Urothelium cell line (cell line): ENCODE data around the gene RREB1.

Experiments used
- DNase-seq: peaks from one replicate; pipeline ENCODE4 v3.0.0; 2011; ENCODE audit warnings: low spot score, mixed read lengths
- FAIRE-seq: peaks from 2 replicates; lab custom pipeline; 2011; peaks lifted over from hg19 to GRCh38; lab: Jason Lieb, UNC

Gene RREB1

DNA sequence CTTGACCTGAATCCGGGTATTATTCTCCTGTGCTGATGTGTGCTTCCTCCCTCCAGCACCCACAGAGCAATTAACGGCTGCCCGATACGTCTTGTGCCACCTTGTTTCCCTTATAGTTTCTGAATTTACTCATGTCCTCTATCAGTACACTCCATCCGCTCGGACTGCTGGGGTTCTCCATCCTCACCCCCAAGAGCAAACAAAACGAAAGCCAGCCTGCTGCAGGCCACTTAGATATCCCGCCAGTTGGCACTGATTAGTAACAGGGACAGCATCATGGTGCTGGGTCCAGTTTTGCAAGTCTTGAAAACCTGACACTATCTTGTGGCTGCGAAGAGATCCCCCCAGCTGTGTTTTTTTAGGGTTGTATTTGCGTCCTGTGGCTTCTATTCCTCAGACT lies 133.4 kb downstream of the RREB1 start:
- DNase-seq (no peak), FAIRE-seq (no peak)

DNA sequence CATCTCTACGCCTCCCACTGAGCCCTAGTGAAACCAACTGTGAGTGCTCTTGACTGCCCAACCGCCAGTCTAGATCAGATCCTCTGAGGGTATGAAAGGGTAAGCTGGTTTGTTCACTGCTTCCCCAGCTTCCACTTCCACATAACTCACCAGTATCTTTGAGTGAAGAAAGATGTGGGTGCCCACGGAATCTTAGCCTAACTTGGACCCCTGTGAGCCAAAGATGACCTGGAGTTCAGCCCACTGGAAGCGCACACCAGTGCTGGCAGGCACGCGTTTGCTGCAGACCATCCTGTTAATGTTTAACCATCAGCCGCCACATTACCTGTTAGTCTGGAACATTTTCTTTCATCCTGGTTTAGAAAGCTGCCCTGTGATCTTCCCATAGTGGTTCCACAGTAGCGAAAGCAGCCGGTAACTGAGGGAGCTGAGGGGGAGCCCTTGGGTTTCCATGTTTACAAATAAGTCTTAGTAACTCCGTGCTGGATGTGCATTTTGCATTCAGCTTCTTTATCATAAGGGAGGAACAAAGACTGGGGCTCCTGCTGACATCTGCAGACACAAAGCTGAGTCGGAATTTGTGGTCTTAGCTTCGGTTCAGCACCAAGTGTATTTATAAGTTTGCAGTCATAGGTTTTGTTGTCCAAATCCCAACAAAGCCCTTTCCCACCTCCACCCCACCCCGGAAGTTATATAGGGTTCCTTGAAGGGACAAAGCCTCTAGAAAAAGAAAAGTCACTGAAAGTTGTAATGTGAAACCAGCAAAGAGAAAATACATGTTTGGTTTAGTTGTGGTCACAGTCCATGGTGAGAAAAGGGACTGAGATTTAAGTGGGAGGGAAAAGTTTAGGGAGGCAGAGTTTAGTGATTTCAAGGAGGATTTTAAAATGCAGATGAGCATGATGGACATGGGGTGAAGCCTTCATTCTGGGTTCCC lies 134.2 kb downstream of the RREB1 start:
- DNase-seq (no peak), FAIRE-seq (no peak)

DNA sequence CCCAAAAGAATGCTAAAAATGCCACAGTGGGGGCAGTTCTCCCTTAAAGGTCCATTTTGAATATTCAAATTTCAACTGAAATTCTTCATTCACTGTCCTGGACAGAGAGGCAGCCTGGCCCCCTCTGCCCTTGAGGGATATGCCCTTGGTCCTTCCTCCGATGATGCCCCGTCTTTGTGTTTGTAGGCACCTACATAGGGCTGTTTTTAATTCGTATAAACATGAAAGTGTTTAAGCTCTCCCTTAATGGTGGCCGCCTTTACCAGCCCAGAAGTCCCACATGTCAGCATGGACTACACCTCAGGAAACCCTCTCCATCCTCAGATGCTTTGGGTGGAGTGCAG lies 135.0 kb downstream of the RREB1 start:
- DNase-seq (no peak), FAIRE-seq (no peak)

DNA sequence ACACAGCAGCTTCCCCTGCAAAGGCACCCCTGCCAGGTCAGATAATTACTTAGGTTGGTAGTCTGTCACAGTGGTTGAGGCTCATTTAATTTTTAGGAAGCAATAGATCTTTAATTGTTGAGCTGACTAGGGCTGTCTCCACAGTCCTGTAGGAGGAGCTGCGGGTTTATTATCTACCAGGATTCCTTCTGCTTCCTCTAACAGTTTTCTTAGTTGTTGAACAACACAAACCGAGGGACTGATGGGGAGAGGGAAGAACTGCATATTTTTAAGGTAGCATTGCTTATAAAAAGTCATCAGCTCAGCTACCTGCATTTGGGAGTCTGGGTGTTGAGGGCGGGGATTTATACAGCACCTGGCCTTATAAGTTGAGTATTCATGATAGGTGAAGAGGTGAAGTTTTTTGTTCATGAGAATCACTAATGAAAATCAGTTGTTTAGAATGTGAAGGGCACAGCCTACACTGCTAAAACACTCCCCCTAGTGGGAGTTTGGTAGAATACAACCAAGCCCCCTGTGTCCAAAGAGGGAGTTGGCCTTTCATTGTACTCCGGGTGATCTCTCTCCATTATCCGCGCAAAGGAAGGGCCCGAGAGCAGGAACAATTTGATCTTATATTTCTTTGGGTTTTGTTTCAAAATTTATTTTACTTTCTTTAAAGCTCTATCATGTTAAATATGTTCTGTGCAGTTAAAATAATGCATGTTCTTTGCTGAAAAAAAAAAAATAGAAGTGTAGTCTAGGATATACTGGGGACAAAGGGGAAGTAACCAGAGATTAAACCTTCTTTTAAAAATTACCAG lies 135.6 kb downstream of the RREB1 start:
- FAIRE-seq (no peak), DNase-seq (peak; percentile 64)

DNA sequence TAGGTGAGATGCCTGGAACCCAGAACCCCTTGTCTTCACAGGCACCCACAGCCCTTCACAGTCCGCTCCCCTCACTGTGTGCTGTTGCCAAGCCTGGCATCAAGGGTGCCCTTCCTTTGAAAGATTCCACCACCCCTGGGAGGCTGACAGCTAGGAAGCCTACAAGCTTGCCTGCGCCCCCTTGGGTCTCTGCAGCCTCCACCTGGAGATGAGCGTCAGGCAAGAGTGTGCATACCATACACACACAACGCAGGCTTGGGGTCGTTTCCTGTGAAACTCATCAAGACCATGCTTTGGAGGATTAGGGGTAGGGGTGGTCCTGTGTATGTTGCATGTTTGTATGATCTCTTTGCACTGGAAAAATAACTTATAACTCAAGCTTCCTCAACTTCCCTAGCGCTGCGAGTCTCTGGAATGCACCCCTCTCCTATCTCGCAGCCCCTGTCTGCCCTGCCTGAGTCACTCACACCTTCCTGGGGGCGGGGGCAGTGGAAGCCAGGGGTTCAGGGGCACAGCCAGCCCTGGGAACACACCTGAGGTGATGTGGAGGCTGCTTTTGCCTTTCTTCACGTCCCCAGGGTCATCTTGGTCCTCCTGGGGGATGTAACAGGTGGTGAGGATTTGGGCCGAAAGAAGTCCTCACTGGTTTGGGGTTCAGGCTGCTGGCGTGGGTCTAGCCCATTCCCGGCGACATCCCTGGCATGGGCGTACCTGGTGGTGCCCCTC lies 138.1 kb downstream of the RREB1 start:
- no peak for FAIRE-seq
- DNase-seq = no peak

DNA sequence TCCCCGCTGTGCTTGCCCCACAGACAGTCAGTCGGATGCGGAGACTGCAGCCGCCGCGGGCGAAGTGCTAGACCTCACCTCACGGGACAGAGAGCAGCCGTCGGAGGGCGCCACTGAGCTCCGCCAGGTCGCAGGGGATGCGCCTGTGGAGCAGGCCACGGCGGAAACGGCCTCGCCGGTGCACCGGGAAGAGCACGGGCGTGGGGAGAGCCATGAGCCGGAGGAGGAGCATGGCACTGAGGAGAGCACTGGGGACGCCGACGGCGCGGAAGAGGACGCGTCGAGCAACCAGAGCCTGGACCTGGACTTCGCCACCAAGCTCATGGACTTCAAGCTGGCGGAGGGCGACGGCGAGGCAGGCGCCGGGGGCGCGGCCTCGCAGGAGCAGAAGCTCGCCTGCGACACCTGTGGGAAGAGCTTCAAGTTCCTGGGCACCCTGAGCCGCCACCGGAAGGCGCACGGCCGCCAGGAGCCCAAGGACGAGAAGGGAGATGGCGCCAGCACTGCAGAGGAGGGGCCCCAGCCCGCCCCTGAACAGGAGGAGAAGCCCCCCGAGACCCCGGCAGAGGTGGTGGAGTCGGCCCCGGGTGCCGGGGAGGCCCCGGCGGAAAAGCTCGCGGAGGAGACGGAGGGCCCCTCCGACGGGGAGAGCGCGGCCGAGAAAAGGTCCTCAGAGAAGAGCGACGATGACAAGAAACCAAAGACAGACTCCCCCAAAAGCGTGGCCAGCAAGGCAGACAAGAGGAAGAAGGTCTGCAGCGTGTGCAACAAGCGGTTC lies 138.8 kb downstream of the RREB1 start:
- no peak for FAIRE-seq

DNA sequence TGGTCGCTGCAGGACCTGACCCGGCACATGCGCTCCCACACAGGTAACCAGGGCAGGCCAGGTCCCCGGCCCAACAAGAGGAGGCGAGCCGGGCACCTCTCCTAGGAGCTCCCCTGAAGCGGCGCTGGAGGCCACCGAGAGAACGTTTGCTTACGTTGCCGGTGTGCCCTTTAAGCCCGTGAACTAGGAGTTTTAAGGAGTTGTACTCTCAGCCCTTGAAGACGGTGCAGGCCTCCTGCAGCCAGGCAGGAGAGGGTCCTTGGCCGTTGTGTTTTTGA lies 139.4 kb downstream of the RREB1 start:
- DNase-seq (no peak), FAIRE-seq (no peak)

More for the DNA sequence above, 138.8 kb downstream of the RREB1 start:
- no peak for DNase-seq

DNA sequence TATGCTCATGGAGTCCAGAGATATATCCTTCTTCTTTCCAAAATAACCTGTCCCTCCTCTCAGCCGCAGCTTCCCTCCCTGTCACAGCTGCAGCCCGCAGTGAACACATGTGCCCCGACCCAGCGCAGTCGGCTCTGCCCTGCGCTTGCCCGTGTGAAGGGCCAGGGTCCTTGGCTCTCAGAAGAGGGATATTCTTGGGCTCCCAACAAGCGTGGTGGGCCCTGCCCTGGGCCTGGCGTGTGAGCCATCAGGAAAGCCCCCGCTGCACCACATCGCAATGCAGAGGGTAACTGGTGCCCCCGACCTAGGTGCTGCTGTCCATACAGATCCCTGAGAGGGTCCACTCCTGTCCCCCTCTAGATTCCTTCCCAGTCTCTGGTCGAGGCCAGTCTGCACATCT lies 140.1 kb downstream of the RREB1 start:
- FAIRE-seq (no peak), DNase-seq (no peak)

DNA sequence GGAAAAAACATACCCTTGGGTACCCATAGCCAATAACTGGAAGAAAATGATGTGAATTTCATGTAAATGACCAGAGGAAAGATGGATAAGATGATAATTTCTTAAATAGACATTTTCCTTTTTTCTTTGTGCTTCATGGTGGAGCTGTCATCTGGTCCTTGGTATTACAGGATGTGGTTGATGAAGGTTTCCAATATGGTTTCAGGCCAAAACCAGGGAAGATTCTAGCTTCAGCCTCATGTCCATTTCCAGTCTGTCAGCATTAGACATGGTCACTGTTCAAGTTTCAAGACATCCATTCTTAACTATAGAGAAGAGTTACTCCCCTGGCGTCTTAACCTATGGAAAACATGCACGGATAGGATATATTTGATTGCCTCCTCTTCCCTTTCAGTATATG lies 141.6 kb downstream of the RREB1 start:
- FAIRE-seq = no peak
- no peak for DNase-seq

DNA sequence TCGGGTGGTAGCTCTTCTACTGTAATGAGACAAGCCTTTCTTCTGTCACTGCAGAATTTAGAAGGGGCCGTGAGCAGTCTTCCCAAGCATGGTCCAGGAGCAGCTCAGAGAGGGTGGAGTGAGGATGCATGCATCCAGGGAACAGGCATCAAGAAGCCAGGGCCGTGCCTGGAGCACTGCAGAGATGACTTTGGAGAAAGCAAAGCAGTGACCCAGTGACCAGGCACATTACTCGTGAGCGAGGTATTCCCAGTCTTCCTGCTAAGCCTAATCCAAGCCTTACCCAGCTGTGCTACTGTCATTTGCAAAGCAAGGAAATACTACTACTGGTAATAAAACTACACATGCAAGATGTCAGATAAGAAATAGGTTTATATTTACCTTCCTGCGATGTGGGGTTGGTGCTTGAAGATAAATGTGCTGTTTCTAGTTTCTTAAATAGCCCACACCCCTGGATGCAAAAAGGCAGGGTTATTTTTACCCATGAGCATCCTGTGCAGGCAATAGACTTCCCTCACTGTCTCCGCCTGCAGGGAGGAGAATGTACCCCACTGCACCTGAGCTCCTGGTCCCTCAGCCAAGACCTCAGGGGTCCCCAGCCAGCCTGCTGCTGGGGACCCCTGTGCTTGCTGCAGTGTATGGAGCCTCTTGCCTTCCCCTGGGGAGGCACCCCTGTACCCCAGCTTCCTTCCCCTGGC lies 142.3 kb downstream of the RREB1 start:
- DNase-seq = no peak
- no peak for FAIRE-seq

DNA sequence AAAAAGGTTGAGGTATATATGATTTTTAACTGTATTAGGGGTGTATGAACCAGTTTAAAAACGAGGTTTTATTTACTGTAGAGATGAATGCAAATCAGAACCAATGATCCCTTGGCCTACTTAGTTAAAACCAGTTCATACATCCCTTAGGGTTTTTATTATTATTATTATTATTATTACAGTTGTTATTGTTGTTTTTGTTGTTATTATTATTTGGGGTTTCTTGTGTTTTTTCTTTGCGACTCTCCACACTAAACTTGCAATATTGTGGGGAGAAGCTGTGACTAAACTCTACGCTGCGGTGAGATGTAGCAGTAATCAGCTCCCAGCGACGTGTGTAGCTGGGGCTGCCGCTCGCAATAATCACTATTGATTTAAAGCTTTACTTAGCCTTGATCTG lies 143.1 kb downstream of the RREB1 start:
- FAIRE-seq (no peak), DNase-seq (no peak)

DNA sequence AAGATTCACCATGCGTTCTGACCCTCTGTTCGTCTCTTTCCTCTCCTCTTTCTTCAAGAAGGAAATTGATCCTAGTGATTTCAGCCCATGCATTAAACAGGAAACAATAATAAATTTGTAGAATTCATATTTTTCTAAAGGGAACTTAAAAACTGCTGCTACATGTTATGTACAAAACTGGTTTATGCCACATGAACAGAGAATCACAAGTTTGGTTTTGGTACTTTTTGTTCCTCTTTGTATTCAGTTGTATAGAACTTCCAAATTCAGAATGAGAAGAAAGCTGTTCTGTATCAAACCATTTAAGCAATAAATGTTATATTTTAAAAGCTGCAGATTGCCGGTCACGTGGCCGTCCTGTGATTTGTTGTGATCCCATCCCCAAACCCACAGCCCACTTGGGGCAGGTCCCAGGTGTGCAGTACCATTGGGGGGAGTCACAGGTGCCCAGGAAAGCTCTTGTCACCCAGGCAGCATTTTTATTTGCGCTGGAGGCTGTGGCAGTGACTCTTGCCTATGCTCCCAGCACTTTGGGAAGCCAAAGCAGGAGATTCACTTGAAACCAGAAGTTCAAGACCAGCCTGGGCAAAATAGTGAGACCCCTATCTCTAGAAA lies 144.0 kb downstream of the RREB1 start:
- FAIRE-seq = no peak

DNA sequence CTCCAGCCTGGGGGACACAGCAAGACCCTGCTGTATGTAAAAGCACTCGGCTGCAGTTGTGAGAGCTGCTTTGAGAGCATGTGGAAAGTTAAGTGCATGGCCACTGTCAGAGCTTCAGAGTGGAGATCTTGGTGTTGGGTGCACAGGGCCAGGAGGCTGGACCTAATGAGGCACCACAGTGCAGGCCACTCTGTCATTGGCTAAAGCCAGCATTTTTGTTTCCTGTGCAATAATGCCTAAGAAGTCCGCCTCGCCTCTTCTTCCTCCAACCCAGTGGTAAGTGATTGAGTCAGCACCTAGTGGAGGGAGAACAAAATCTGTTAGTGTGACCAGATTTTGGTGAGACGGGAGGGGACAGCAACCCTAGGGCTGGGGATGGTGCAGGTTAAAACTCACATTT lies 144.6 kb downstream of the RREB1 start:
- FAIRE-seq = no peak

More for the DNA sequence above, 144.0 kb downstream of the RREB1 start:
- DNase-seq = no peak

DNA sequence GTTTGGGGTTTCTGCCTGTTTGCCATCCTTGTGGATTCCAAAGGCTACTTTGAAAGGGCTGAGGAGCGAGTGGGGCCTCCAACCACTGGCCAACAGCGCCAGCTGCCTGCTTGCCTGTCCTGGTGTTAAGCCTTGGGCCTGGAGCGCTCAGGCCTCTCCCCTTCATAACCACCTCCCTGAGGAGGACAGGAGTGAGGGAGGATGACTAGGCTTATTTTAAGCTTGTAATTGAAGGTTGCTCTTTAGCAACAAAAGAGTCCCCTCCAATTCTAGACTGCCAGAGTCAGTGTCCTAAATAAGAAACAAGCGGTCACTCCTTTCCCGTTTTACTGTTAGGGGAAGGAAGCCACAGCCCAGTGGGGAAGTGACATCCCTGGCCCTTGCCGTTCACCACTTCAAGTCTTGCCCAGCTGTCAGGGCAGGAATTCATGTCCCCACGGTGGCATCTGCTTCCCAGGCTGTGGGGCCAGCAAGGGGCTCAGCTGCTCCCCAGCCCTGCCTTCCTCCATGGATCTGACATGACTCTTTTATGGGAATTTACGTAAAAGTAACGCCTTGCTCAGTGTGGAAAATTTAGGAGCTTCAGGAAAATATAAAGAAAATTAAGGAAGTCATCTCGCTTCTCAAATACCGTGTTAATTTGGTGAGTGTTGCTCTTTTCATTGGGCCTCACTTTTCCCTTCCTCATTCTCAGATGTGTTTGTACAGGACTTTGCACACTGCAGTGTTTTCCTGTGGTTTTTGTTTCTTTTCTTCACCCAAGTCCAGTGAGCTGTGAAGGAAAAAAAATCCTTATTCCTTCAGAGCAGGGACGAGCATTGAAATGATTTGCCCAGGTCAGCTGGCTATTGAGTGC lies 147.4 kb downstream of the RREB1 start:
- FAIRE-seq = no peak
- DNase-seq = no peak

More for the DNA sequence above, 144.6 kb downstream of the RREB1 start:
- DNase-seq = no peak

DNA sequence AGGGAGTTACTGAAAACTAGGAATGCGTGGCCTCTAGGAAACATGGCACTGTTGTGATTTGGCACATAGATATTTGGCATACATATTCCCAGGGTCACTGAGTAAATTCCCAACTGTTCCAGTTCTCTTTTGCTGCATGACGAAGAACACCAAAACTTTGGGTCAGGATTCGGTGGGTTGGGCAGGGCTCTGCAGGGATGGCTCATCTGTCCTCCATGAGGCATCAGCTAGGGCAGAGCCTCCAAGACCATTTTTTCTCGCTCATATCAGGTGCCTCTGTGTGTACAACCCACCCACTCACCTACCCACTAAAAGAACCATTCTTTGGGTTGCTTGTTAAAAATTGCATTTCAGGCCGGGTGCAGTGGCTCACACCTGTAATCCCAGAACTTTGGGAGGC lies 148.2 kb downstream of the RREB1 start:
- FAIRE-seq (no peak), DNase-seq (no peak)

DNA sequence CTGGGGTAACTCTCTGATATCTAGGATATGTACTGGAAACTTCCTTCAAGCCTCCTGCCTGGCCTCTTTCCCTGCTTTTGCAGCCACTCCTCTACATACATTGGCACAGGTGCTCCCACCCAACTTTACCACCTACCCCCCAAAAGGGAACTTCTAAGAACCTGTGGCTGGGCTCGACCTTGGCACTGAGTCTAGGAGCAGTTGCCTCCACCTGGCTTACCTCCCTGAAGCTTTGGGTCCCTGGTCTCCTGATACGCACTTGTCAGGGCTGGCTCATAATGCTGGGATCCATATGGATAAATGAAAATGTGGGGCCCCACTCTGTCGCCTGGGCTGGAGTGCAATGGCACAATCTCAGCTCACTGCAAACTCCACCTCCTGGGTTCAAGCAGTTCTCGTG lies 149.0 kb downstream of the RREB1 start:
- DNase-seq (no peak), FAIRE-seq (no peak)

DNA sequence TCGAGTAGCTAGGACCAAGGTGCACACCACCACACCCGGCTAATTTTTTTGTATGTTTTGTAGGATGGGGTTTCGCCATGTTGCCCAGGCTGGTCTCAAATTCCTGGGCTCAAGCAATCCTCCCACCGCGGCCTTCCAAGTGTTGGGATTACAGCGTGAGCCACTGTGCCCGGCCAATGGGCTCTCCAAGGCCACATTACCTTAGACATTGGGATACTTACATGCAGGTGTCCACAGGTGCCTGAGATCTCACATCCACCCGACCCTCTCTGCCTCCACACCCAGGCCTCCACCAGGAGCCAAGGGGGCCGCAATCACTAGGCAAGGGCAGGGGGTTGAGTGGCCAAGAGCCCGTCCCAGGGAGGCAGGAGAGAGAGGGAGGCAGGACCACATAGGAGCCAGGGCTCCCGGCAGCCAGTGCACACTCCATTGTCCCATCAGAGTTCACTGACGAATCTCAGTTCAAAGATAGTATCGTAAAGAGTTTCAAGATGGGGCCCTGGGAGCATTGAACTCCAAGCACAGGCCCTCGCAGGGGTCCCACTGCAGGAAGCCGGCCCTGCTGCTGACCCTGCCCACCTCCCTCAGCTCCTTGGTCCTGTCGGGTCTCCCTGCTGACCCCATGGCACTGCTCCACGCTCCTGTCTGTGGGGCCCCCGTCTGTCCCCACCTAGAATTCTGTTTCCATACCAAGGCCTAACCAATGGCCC lies 149.9 kb downstream of the RREB1 start:
- no peak for DNase-seq
- no peak for FAIRE-seq

DNA sequence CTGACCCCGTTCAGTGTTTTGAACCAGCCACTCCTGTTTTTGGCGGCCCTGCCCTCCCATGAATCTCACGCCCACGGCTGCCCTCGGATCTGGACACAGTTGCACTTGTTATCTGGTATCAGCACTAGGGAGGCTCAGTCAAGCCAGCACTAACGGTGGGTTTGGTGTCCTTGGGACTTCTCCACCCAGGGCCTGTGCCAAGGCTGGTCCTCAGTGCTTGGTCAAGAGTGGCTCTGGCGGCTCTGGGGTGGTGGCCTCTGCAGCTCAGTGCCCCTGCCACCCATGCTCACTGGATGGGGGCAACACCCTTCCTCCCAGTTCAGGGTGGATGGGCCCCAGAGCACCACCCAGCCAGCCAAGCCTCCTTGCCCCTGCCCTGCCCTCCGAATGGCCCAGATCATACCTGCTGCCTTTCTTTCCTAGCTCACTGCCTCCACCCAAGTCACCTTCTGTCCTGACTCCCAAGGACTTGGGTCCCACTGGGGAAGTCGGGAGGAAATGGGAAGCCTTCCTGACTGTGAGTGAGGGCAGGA lies 150.5 kb downstream of the RREB1 start:
- FAIRE-seq (no peak), DNase-seq (no peak)
